Islet precursor cell (in vitro differentiated cells): Measurements from ENCODE around the gene DIP2C.

Experiments
- DNase-seq: peaks from one replicate; pipeline ENCODE4 v3.0.0-alpha.2; 2018

DIP2C gene

GRCh38 chr10:247480-247879 lies 442.0 kb downstream of the DIP2C start:
- no peak for DNase-seq

GRCh38 chr10:246431-246830 lies 443.0 kb downstream of the DIP2C start:
- no peak for DNase-seq

GRCh38 chr10:244227-244626 lies 445.2 kb downstream of the DIP2C start:
- no peak for DNase-seq

- no peak for DNase-seq
Observed at GRCh38 chr10:241966-242643, 447.4 kb downstream of the DIP2C start.

GRCh38 chr10:241451-241850 lies 448.0 kb downstream of the DIP2C start:
- no peak for DNase-seq

- DNase-seq: no peak
Observed at GRCh38 chr10:239109-239508, 450.4 kb downstream of the DIP2C start.

- no peak for DNase-seq
Observed at GRCh38 chr10:235915-236314, 453.6 kb downstream of the DIP2C start.

- DNase-seq: no peak
Observed at GRCh38 chr10:234708-235406, 454.6 kb downstream of the DIP2C start.

- DNase-seq: no peak
Observed at GRCh38 chr10:232878-233277, 456.6 kb downstream of the DIP2C start.

- DNase-seq: no peak
Observed at GRCh38 chr10:232061-232460, 457.4 kb downstream of the DIP2C start.

- DNase-seq: no peak
Observed at GRCh38 chr10:230758-231157, 458.7 kb downstream of the DIP2C start.

- DNase-seq: no peak
Observed at GRCh38 chr10:228366-228765, 461.1 kb downstream of the DIP2C start.

GRCh38 chr10:227014-227413 lies 462.5 kb downstream of the DIP2C start:
- DNase-seq: no peak

- DNase-seq: no peak
Observed at GRCh38 chr10:226018-226417, 463.4 kb downstream of the DIP2C start.

GRCh38 chr10:224571-224970 lies 464.9 kb downstream of the DIP2C start:
- DNase-seq: no peak
